Ovary (tissue), 3 donors: ENCODE results near the gene PGAP6.

Experiments used
- CTCF ChIP-seq, 3 donors: fragments of 450-650 bp in 2 of 3; fragments of 200-600 bp in 1 of 3; IDR thresholded peaks; one replicate each; pipeline versions ENCODE4 v1.5.1 to v1.8.0; 2016 to 2022; ENCODE audit warnings: antibody characterized with exemption in 3 of 3, mild to moderate bottlenecking in 1 of 3
- EP300 ChIP-seq: sonication (generic); formaldehyde crosslinking; IDR thresholded peaks from one replicate; pipeline ENCODE4 v1.6.1; 2017; ENCODE audit warnings: antibody characterized with exemption
- POLR2A ChIP-seq: fragments of 450-650 bp; IDR thresholded peaks from one replicate; pipeline ENCODE4 v1.6.1; 2017; ENCODE audit warnings: antibody characterized with exemption, mild to moderate bottlenecking, moderate library complexity
- donor health status: DM: no; HTN: no; CAD: no.

DNA sequence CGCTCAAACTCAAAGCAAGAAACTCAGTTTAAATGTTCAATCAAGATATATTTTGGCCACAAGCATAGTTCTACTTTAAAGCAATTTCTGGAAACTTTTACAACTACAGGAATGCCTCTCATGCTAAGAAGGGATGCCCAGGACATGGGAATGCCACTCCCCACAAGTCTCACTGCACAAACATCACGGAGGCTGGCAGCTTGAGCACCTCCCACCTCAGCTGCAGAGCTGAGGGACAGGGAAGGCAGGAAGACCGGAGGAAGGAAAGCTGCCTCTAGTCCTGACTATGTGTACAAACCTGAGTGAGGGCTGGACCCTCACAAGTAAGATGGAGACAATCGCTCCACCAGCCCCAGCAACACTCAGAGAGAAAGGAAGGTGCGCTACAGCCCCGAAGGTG, 34.6 kb downstream of the PGAP6 start:
- TF ChIP-seq CTCF (IDR thresholded peaks at IDR 0.05) (no peak), POLR2A (no peak), EP300 (no peak)
